Neural progenitor cell (in vitro differentiated cells): ENCODE results near the gene LDLRAD4.

Experiments
- CTCF ChIP-seq: fragments of 200-600 bp; sonication (generic); IDR thresholded peaks from 2 replicates; pipeline ENCODE4 v1.5.1; 2017; ENCODE audit warnings: antibody characterized with exemption, mild to moderate bottlenecking
- EZH2 ChIP-seq: fragments of 200-600 bp; sonication (generic); IDR thresholded peaks from 2 replicates; pipeline ENCODE4 v1.6.1; 2017; ENCODE audit warnings: antibody characterized with exemption, mild to moderate bottlenecking, moderate library complexity
- EZH2phosphoT487 ChIP-seq: fragments of 200-600 bp; sonication (generic); IDR thresholded peaks from 2 replicates; pipeline ENCODE4 v1.6.1; 2017; ENCODE audit warnings: antibody characterized with exemption

- TF ChIP-seq CTCF (no peak), EZH2 (no peak), EZH2phosphoT487 (no peak)
Observed at GRCh38 chr18:13176847-13177246, 41.7 kb upstream of the LDLRAD4 start.
